HEK293 (cell line): Measurements from ENCODE around the gene ANKH.

Experiments
- PRDM10 ChIP-seq: fragments of 450-650 bp; formaldehyde crosslinking; IDR thresholded peaks from 2 replicates; pipeline ENCODE4 v1.5.1; 2016; ENCODE audit warnings: missing biosample characterization, missing genetic modification characterization
- REST ChIP-seq: fragments of 450-650 bp; formaldehyde crosslinking; IDR thresholded peaks from 2 replicates; pipeline ENCODE4 v1.5.1; 2016; ENCODE audit warnings: missing biosample characterization, missing genetic modification characterization
- SETDB1 ChIP-seq: IDR thresholded peaks from one replicate; pipeline ENCODE4 v1.6.1; 2017; ENCODE audit warnings: mild to moderate bottlenecking, low read length, moderate library complexity, mixed read lengths; ENCODE audit not compliant: insufficient read length
- ZNF114 ChIP-seq: fragments of 450-650 bp; formaldehyde crosslinking; IDR thresholded peaks from 2 replicates; pipeline ENCODE4 v1.5.0; 2017; ENCODE audit warnings: missing biosample characterization, missing genetic modification characterization
- ZNF16 ChIP-seq: fragments of 450-650 bp; formaldehyde crosslinking; IDR thresholded peaks from 2 replicates; pipeline ENCODE4 v1.5.1; 2016; ENCODE audit warnings: low read depth, missing biosample characterization, missing genetic modification characterization
- ZNF174 ChIP-seq: fragments of 450-650 bp; formaldehyde crosslinking; IDR thresholded peaks from 2 replicates; pipeline ENCODE4 v1.5.0; 2017; ENCODE audit warnings: missing biosample characterization, mild to moderate bottlenecking, missing genetic modification characterization
- ZNF211 ChIP-seq: fragments of 450-650 bp; formaldehyde crosslinking; IDR thresholded peaks from 2 replicates; pipeline ENCODE4 v1.5.1; 2016; ENCODE audit warnings: low read depth, missing biosample characterization, missing genetic modification characterization
- ZNF610 ChIP-seq: fragments of 450-650 bp; formaldehyde crosslinking; IDR thresholded peaks from 2 replicates; pipeline ENCODE4 v1.5.1; 2016; ENCODE audit warnings: missing biosample characterization, missing genetic modification characterization, borderline replicate concordance
- ZNF623 ChIP-seq: fragments of 450-650 bp; formaldehyde crosslinking; IDR thresholded peaks from 2 replicates; pipeline ENCODE4 v1.5.1; 2016; ENCODE audit warnings: missing biosample characterization, missing genetic modification characterization
- ZNF747 ChIP-seq: fragments of 450-650 bp; formaldehyde crosslinking; IDR thresholded peaks from 2 replicates; pipeline ENCODE4 v1.5.1; 2016; ENCODE audit warnings: missing biosample characterization, missing genetic modification characterization
- ZSCAN23 ChIP-seq: fragments of 450-650 bp; formaldehyde crosslinking; IDR thresholded peaks from 2 replicates; pipeline ENCODE4 v1.5.1; 2016; ENCODE audit warnings: missing biosample characterization, missing genetic modification characterization
- TF ChIP-seq, protein P1 (sequence below): fragments of 450-650 bp; formaldehyde crosslinking; IDR thresholded peaks from 2 replicates; pipeline ENCODE4 v1.5.1; 2016; ENCODE audit warnings: missing biosample characterization, missing genetic modification characterization

- no peak for TF ChIP-seq SETDB1
- TF ChIP-seq, protein P1, sequence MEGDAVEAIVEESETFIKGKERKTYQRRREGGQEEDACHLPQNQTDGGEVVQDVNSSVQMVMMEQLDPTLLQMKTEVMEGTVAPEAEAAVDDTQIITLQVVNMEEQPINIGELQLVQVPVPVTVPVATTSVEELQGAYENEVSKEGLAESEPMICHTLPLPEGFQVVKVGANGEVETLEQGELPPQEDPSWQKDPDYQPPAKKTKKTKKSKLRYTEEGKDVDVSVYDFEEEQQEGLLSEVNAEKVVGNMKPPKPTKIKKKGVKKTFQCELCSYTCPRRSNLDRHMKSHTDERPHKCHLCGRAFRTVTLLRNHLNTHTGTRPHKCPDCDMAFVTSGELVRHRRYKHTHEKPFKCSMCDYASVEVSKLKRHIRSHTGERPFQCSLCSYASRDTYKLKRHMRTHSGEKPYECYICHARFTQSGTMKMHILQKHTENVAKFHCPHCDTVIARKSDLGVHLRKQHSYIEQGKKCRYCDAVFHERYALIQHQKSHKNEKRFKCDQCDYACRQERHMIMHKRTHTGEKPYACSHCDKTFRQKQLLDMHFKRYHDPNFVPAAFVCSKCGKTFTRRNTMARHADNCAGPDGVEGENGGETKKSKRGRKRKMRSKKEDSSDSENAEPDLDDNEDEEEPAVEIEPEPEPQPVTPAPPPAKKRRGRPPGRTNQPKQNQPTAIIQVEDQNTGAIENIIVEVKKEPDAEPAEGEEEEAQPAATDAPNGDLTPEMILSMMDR (tag by site-specific recombination), result no peak
- no peak for TF ChIP-seq ZNF610 (tag by site-specific recombination)
- no peak for TF ChIP-seq ZNF16 (tag by site-specific recombination)
- TF ChIP-seq ZSCAN23 (tag by site-specific recombination), result no peak
- TF ChIP-seq REST, result no peak
- no peak for TF ChIP-seq PRDM10
- no peak for TF ChIP-seq ZNF747
- no peak for TF ChIP-seq ZNF211 (tag by site-specific recombination)
- no peak for TF ChIP-seq ZNF623 (tag by site-specific recombination)
- TF ChIP-seq ZNF174, result no peak
- TF ChIP-seq ZNF114 (tag by site-specific recombination), result no peak
Observed at GRCh38 chr5:14920121-14920520, 48.5 kb upstream of the ANKH start.
